Measurements from ENCODE around the gene DNMBP. TPM values are rescaled to one million over a fixed set of nuclear protein-coding genes. Genes with fewer than 3 reads are reported as not detected.

The DNMBP gene
- total and polyA plus RNA-seq, 2 donors (not counting 3 experiments of a cell fraction or from before 2014, with no cell fraction given) = 32.0 to 53.4 TPM

DNA sequence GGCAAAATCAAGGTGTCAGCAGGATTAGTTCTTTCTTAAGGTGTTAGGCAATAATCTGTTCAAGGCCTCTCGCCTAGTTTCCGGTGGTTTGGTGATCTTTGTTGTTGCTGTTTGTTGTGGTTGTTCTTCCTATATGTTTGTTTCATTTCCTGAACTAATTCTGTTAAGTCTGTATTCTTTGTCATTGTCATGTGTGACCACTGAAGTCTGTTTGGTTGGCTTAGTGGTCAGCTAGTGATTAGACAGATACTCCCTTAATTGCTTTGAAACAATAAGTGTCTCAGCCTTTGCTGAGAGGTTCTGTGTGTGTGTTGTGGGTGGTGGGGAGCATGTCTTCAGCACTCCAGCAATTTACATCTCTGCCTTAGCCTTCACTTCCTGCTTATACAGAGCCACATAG is 181.3 kb downstream of the DNMBP start:
- Histone ChIP-seq H3K9me3 (replicated peaks; ENCODE audit: control insufficient read depth, insufficient read depth, low read length) (no peaks in the 10 kb centered on the region), H3K4me1 (ENCODE audit: control insufficient read depth, extremely low read depth, insufficient read depth, low read length) (no peaks in the 10 kb centered on the region), H2AFZ (ENCODE audit: low read depth, low read length) (no peak overlapping the region), H3K9ac (replicated peaks; ENCODE audit: extremely low read depth, insufficient read depth, low read length) (no peak overlapping the region), H3K4me3 (replicated peaks in 1 of 3; ENCODE audit: insufficient read depth in 1 of 3, low read depth in 1 of 3, low read length in 3 of 3) (no peak overlapping the region), H3K79me2 (ENCODE audit: control insufficient read depth, insufficient read depth, low read length) (no peaks in the 10 kb centered on the region), H3K4me2 (ENCODE audit: insufficient read depth, low read length) (no peak overlapping the region), H3K9me1 (replicated peaks; ENCODE audit: control insufficient read depth, extremely low read depth, insufficient read depth, low read length) (no peaks in the 10 kb centered on the region), H3K36me3 (ENCODE audit: control insufficient read depth in 2 of 2, extremely low read depth in 1 of 2, insufficient read depth in 2 of 2, low read length in 2 of 2) (no peaks in the 10 kb centered on the region), H3K27ac (ENCODE audit: insufficient read depth, low read depth, low read length) (no peak overlapping the region), H3K27me3 (ENCODE audit: control insufficient read depth in 2 of 2, insufficient read depth in 2 of 2, low read length in 2 of 2) (no peaks in the 10 kb centered on the region), H4K20me1 (replicated peaks; ENCODE audit: control insufficient read depth, extremely low read depth, insufficient read depth, low read length) (no peaks in the 10 kb centered on the region)
- BruUV-seq (replicated peaks) = no TSS peak
- intact Hi-C loops (cut with micrococcal nuclease) (no loop called here), dilution Hi-C loops (cut with MboI; ENCODE audit: extremely low pct_ligation_motif_present, low sequenced_read_pairs) (no loop called here)
- POLR2A ChIA-PET = no interaction called here
- DNase-seq (ENCODE audit: low read depth, low spot score) (no peak), FAIRE-seq (no peak)
- TF ChIP-seq POLR2AphosphoS5 (IDR thresholded peaks at IDR 0.05; ENCODE audit: insufficient read depth, low read depth, low read length) = no peak
- no peak for TF ChIP-seq JUN (IDR thresholded peaks at IDR 0.05; ENCODE audit: borderline replicate concordance, insufficient read depth, insufficient read length, low read depth)
- TF ChIP-seq, protein P1, sequence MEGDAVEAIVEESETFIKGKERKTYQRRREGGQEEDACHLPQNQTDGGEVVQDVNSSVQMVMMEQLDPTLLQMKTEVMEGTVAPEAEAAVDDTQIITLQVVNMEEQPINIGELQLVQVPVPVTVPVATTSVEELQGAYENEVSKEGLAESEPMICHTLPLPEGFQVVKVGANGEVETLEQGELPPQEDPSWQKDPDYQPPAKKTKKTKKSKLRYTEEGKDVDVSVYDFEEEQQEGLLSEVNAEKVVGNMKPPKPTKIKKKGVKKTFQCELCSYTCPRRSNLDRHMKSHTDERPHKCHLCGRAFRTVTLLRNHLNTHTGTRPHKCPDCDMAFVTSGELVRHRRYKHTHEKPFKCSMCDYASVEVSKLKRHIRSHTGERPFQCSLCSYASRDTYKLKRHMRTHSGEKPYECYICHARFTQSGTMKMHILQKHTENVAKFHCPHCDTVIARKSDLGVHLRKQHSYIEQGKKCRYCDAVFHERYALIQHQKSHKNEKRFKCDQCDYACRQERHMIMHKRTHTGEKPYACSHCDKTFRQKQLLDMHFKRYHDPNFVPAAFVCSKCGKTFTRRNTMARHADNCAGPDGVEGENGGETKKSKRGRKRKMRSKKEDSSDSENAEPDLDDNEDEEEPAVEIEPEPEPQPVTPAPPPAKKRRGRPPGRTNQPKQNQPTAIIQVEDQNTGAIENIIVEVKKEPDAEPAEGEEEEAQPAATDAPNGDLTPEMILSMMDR (IDR thresholded peaks at IDR 0.05; ENCODE audit: extremely low read depth in 1 of 2, insufficient read depth in 1 of 2, low read depth in 1 of 2, low read length in 2 of 2) = no peak
- TF ChIP-seq, protein P2, sequence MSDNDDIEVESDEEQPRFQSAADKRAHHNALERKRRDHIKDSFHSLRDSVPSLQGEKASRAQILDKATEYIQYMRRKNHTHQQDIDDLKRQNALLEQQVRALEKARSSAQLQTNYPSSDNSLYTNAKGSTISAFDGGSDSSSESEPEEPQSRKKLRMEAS (IDR thresholded peaks at IDR 0.05; ENCODE audit: insufficient read depth, insufficient read length) = no peak
- TF ChIP-seq EZH2 (IDR thresholded peaks at IDR 0.05; ENCODE audit: borderline replicate concordance, low read depth, low read length, severe bottlenecking) = no peak
- TF ChIP-seq POLR2A (IDR thresholded peaks at IDR 0.05; ENCODE audit: low read depth, low read length) = no peak
- TF ChIP-seq FOS (IDR thresholded peaks at IDR 0.05; ENCODE audit: borderline replicate concordance, insufficient read depth, low read length) = no peak
- no peak for TF ChIP-seq MYC (IDR thresholded peaks at IDR 0.05; ENCODE audit: low read depth, low read length)
- TF ChIP-seq GATA2 (IDR thresholded peaks at IDR 0.05; ENCODE audit: insufficient read depth, insufficient read length, low read depth, low read length) = no peak
- CTCF ChIA-PET = interaction anchor here (1.2 to 2.3 kb wide), 4 partner anchors 17 to 217 kb away, joined by 3 to 9 read pairs (median 8); partner anchors contain the start of genes COX15 and CUTC

All from endothelial cell of umbilical vein (primary cell).